GM12874 (cell line): Measurements from ENCODE around the gene GIPC2.

Experiments
- TF ChIP-seq, protein P1 (sequence below): IDR thresholded peaks from 2 replicates; pipeline ENCODE4 v1.5.1; 2011; ENCODE audit warnings: low read depth, mild to moderate bottlenecking, control low read depth, low read length, moderate library complexity; ENCODE audit not compliant: insufficient read depth

GIPC2 gene, protein sequence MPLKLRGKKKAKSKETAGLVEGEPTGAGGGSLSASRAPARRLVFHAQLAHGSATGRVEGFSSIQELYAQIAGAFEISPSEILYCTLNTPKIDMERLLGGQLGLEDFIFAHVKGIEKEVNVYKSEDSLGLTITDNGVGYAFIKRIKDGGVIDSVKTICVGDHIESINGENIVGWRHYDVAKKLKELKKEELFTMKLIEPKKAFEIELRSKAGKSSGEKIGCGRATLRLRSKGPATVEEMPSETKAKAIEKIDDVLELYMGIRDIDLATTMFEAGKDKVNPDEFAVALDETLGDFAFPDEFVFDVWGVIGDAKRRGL

DNA sequence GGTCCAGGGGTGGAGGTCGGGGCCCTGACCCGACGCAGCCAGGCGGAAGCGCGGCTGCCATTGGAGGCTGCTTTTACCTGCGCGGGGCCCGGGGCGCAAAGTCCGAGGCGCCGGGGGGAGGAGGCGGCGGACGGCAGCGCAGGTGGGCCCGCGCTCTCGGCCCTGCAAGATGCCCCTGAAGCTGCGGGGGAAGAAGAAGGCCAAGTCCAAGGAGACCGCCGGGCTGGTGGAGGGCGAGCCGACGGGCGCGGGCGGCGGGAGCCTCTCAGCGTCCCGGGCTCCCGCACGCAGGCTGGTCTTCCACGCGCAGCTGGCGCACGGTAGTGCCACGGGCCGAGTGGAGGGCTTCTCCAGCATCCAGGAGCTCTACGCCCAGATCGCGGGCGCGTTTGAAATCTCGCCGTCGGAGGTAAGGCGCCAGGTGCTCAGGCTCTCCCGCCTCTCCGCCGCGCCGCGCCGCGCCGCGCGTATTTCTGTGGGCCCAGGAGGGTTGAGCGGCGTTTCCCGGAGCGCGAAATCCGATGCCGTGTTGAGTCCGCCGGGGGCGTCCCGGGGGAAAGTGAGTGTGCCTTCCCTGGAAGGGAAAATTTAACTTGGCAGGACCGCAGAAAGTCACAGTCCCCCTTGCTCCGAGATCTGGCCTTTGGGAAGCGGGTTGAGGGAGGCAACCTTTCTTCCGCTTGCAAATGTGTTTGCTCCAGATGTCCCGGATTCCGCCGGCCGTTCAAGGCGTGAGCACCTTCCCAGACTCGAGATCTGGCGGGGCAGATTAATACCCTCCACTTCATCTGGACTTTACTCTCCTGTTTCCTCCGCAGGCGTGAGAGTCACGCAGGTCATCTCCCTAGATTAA lies at the start of gene GIPC2:
Gene GIPC2, plus strand, starts transcription at position 41 of the 853 bp plus-strand sequence. Its CDS starts 129 bp downstream, at position 170.
- TF ChIP-seq, protein P1, sequence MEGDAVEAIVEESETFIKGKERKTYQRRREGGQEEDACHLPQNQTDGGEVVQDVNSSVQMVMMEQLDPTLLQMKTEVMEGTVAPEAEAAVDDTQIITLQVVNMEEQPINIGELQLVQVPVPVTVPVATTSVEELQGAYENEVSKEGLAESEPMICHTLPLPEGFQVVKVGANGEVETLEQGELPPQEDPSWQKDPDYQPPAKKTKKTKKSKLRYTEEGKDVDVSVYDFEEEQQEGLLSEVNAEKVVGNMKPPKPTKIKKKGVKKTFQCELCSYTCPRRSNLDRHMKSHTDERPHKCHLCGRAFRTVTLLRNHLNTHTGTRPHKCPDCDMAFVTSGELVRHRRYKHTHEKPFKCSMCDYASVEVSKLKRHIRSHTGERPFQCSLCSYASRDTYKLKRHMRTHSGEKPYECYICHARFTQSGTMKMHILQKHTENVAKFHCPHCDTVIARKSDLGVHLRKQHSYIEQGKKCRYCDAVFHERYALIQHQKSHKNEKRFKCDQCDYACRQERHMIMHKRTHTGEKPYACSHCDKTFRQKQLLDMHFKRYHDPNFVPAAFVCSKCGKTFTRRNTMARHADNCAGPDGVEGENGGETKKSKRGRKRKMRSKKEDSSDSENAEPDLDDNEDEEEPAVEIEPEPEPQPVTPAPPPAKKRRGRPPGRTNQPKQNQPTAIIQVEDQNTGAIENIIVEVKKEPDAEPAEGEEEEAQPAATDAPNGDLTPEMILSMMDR = no peak

DNA sequence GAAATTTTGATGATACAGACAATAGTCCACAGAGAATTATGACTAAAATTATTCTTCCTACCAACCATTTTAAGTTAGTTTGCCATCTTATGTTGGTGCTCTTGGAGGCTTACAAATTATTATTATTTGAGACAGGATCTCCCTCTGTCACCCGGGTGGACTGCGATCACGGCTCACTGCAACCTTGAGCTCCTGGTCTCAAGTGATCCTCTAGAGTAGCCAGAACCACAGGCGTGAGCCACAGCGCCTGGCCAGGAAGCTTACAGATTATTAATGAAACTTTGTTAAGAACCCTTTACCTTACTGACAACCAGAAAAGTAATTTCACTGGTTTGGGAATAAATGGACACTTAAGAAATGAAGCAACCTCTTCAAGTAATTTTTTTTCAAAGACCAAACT lies 49.0 kb upstream of the GIPC2 start:
- TF ChIP-seq, protein P1 = no peak

DNA sequence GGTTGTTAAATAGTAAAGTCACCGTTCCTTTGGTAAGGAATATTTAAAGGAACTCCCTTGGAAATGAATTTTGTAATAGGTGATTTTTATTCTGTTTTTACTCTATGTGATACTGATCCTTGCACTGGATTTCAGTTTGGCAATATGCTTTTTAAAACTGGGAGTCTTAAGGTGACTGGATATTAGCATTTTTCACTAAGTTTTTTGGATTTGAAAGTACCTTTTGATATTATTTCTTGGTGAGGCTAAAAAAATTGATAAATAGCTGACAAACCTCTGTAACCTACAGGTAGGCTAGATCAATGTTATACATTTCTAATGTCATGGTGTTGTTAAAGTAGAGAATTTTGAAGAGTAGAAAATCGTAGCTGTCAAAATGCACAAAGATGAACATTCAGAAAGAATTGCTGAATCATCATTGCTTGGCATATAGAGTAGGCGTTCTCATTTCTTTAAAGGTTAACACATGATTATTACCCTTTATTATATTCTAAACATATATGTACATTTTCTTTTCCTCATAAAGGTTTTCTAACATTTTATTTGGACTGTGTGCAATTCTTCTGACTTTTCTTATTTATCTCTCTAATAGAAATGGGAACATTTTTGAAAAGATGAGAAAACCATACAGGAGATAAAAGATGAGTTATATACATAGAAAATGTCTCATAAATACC lies 42.6 kb upstream of the GIPC2 start:
- TF ChIP-seq, protein P1 = no peak

DNA sequence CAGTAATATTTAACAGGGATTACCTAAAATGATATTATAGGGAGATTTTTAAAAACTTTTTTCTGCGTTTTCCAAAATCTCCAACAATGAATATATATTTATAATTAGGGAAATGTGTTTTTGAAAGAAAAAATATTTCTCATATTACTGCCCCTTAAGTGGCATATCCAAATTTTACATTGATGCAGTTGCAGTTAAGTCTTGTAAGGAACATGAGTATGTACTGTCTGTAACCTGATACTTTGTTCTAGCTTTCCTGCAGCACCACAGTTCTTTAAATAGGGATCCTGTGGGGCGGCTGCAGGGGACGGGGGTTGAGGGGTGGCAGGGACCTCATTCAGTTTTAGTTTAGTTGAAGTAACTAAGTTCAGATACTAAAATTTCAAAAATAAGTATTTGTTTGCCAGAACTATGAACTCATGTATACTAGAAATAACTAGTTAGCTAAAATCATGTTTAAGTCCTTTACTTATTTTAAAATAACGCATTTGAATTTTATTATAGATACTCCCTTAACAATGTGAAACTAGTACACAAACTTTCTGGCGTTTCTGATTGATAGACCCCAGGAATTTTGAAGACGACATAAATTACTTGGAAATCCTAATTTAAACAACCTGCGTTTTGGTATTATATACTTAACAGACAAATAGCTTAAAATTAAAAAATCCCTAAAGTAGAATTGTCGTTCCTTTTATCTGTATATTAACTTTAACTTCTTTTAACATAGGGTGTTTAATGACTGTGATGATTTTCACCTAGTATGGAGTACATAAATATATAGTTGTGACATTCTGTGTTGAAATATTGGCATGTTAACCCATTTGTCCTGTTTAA lies 41.7 kb upstream of the GIPC2 start:
- TF ChIP-seq, protein P1 = no peak

DNA sequence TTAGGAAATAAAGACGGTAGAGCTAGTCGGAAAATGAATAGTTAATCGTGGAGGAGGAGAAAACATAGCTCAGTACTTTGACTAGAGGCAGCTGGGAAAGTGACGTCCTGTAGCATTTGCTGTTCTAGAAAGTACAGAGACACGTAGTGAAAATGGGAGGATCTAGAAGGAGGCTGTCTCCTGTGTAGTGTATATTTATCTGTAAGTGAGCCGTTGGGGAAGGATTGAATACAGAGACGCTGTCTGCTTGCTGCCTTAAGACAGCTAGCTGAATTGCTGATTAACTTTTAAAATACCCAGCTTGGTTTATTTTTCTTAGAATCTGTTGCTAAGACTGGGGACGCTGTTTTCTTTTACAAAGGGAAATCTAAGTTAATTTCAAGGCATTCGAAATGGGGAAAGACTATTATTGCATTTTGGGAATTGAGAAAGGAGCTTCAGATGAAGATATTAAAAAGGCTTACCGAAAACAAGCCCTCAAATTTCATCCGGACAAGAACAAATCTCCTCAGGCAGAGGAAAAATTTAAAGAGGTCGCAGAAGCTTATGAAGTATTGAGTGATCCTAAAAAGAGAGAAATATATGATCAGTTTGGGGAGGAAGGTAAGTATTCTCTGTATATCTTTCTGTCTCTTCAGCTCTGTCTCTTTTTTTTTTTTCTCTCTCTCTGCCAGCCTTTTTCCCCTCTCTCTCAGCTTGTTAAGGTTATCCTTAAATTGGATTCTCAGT lies 40.9 kb upstream of the GIPC2 start, which contains the start of gene DNAJB4:
Gene DNAJB4, plus strand, starts transcription at position 221 of the 729 bp plus-strand sequence. Its CDS starts 172 bp downstream, at position 393.
- TF ChIP-seq, protein P1 = no peak

DNA sequence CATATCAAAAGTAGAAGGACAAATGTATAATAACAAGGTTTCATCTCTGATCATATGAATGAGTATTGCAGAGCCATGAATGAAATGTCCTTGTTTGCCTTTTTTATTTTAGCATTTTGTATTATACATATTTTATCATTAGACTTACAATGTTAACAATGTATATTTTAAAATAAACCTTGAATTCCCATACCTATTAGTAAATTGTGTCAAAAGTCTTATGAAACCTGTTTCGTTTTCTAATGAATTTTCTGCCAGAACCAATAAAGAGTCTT lies 40.4 kb upstream of the GIPC2 start:
- TF ChIP-seq, protein P1 = no peak
